SK-N-MC (cell line): ENCODE measurements around the gene EIF2B4.

Experiments
- EZH2 ChIP-seq: fragments of 200-600 bp; sonication (generic); IDR thresholded peaks from one replicate; pipeline ENCODE4 v1.6.1; 2017; ENCODE audit warnings: antibody characterized with exemption
- POLR2AphosphoS5 ChIP-seq: IDR thresholded peaks from 2 replicates; pipeline ENCODE4 v1.6.1; 2012; ENCODE audit warnings: mild to moderate bottlenecking, low read depth, low read length, borderline replicate concordance

GRCh38 chr2:27370816-27371620 is 880 bp upstream of the EIF2B4 start:
- TF ChIP-seq POLR2AphosphoS5 = no peak
- TF ChIP-seq EZH2 = no peak
